DMS53 treated with DMSO at 0.1 percent for 48 hours (cell line): ENCODE data around the gene LNPEP.
A peak's percentile ranks its signal among the peaks of the same experiment; 100 is the strongest.

Experiments used
- DNase-seq: peaks from one replicate; lab custom pipeline; 2025; ENCODE audit not compliant: unreplicated experiment; lab: John Stamatoyannopoulos, UW

LNPEP gene

DNA sequence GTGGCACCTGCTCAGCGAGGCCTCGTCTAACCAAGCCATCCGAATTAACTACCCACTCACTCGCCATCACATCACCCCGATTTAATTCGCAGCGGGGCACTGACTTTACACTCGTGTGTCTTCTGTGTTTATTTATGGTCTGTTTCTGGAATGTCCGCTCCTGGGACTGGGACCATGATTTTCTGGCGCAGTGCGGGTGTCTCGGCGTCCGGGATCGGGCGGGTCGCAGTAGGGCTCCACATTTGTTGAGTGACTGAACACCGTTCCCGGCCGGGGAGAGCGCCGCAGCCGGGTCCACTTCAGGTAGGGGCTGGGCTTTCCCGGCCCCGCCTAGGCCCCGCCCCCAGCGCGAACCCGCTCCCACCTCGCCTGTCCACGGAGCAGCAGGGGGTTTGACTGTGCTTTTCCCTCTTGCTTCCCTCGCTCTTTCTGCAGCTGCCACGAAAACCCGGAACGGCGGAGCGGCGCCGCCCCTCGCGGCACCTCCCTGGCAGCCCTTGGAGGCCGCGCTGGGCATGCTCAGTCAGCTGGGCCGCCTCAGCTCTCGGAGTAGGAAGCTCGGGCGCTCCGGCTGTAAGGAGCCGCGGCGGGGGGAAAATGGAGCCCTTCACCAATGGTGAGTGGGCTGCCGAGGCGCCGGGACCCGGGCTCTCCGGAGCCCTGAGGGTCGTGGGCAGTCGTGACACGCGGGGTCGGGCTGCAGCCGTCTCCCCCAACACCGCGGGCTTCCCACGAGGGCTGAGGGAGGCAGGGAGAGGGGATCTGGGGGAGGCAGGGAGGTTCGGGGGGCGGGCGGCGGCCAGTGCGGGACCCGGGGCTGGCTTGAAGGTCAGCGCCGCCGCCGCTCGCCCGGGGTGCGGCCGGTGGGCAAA lies at the start of gene LNPEP:
LNPEP (plus strand) TSS at position 522 of the 872 bp plus-strand sequence; CDS start at position 598, 76 bp downstream.
- peak; percentile 94 for DNase-seq

DNA sequence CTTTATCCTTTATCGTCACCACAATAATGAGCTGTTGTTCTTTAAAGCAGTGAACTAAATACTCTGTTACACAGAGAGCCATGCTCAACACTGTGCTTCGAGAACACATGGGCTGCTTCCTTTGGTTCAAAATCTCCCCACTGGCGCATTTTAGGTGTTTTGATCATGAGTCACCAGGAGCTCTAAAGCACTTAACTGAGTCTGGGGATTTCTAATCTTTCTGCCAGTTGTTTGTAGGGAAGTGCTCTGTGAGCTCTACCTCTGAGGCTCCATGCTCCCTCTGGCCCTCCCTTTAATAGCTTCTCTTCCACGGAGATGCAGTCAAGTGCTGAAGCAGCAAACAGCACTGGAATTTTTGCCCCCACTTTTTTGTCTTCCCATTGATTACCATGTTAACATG lies 42.5 kb upstream of the LNPEP start:
- DNase-seq: no peak

DNA sequence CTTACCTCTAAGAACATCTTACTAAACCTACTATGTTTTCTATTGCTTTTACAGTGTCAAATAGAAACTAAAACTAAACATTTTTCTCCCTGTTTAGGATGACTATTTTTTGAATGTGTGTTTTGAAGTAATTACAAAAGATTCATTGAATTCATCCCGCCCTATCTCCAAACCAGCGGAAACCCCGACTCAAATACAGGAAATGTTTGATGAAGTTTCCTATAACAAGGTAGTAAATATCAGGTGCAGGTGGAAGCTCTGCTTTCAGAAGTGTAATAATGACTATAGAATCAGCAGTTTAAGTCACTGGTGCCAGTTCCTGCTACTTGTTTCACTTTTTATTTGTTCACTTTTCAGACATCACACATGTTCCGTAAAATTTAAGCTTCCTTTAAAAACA lies 39.6 kb upstream of the LNPEP start:
- DNase-seq: no peak

DNA sequence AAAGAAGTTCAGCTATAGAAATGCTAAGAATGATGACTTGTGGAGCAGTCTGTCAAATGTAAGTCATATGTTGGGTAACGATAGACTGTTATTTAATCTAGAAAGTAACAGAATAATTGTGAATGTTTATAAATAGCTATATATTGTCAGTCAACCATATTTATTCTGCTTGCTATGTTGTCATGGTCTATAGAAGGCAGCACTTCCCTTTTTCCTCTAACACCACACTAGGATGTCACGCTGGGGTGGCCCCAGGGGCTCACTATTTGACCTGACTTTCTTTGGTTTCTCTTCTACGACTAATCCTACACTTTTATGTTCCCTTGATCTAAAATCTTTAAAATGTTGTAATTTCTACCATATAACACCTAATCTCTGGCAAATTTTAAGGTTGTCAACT lies 39.1 kb upstream of the LNPEP start:
- DNase-seq: no peak

DNA sequence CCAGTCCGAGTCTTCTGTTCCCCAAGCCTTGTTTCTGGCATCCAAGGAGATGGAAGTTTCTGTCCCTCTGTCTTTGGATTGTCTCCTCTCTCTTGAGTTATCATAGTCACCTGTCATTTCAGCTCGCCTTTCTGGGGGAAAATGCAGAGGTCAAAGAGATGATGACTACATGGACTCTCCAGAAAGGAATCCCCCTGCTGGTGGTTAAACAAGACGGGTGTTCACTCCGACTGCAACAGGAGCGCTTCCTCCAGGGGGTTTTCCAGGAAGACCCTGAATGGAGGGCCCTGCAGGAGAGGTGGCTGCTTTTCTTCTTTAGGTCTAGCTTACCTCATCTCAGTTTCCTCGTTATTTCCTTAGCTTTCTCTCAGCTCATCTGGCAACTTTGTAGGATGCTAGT lies 34.5 kb upstream of the LNPEP start:
- no peak for DNase-seq

DNA sequence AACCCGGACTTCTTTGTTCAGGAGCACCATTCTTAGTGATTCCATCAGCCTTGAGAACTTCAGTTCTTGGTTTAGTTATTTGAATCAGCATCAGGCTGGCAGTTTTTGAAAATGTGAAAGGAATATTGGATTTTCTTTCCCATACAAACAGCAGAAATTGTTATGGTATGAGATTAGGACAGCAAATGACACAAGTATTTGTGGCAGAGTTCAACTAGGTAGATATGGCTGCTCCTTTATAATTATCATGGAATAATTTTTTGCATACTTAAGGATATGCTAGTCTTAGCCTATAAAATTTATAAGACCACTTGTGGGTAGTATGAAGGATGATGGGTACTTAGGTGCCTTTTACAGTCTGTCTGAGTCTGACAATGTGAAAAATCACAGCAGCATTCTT lies 34.0 kb upstream of the LNPEP start:
- no peak for DNase-seq

DNA sequence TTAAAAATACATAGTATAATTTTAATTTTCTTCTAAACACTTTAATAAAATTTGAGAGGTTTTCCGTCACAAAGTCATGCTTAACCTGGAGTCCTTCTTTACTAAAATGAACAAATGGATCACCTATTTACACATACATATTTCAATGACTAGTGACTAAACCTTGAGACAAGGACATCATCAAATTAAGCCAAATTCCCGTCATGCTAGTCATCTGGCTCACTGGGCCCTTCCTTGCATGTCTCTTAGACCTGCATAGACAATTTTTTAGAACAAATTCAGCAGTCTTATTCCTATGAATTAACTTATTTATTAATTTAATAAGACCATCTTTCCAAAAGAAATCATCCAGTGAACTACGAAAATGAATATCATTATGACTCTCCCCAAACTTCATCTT lies 33.0 kb upstream of the LNPEP start:
- DNase-seq: no peak

DNA sequence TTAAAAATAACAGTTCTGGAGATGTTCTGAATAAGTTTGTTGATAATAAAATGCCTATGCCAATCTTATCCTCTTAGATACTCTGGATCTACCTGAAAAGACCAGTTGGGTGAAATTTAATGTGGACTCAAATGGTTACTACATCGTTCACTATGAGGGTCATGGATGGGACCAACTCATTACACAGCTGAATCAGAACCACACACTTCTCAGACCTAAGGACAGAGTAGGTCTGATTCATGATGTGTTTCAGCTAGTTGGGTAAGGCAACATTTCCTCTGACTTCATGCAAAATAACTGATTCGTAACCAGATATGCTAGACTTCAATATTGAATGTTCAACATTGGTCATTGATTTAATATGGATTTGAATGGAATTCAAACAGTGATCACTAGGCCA lies 32.6 kb upstream of the LNPEP start:
- no peak for DNase-seq

DNA sequence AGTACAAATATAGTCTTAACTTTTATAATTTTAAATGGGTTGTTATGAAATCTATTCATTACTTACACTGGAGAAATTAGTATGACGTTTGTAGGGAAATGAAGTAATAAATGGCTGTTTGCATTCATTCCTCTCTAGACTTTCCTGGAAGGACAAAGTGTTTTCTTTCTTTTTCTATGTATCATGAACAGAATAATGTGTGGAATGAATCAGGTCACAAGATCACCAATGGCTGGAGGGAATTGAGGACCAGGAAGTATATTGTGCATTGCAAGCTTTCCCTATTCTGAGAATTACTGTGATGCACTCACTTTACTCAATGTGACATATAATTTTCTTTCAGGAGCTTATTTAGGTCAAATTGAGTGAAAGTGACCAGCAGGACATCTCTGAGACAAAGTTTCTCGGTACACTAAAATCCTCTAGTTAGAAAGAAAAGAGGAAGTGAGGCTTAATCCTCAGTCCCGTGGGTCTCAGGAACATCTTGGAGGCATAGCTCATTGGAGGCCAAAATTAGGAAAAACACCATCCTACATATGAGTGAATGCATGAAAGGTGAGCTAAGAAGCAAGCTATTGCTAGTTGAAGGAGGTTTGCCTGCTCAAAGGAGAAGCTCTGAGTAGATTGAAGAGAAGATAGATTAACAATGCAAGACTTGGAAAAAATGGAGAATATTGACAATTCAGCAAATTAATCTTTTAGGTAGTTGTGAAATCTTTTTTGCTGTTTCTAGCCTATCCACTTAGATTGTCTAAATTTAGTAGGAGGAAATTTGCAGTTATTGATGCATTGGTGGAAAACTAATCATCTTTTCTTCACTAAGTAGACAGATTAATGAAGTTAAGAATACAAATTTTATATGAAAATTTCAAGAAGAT lies 31.6 kb upstream of the LNPEP start:
- no peak for DNase-seq

DNA sequence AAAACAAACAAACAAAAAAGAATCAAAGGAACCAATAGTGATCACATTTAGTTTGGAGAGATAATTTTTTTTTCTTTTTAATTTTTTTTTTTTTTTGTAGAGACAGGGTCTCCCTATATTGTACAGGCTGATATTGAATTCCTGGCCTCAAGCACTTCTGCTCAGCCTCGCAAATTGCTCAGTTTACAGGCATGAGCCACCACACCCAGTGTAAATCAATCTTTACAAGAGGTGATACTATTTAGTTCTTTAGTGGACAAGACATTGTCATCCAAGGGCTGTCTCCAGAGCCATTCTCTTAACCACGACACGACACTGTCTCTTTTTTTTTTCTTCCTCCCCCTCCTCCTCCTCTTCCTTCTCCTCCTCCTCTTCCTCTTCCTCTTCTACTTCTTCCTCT lies 30.0 kb upstream of the LNPEP start:
- no peak for DNase-seq

DNA sequence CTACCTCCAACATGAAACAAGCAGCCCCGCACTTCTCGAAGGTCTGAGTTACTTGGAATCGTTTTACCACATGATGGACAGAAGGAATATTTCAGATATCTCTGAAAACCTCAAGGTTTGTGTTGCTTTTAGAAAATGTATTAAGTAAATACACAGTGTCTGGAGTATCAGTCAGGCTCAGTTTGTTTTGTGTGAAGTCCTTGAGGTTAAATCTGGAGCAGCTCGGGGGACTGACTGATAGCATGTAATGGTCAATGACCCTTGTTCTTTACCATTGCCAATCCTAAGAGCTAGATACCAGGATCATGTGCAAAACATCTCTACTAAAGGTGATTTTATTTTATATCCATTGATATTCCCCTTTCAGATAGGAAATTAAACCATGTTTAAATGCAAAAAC lies 26.9 kb upstream of the LNPEP start:
- DNase-seq: no peak

DNA sequence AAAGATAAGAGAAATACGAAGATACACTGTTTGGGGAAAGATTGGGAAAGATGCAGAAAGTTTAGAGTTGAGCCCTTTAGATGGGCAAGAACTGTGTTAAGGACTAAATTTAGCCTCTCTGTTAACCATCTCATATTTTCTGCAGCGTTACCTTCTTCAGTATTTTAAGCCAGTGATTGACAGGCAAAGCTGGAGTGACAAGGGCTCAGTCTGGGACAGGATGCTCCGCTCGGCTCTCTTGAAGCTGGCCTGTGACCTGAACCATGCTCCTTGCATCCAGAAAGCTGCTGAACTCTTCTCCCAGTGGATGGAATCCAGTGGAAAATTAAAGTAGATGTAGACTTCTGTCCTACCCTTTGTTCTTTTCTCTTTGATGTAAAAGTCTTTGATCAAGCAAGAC lies 26.4 kb upstream of the LNPEP start:
- no peak for DNase-seq

DNA sequence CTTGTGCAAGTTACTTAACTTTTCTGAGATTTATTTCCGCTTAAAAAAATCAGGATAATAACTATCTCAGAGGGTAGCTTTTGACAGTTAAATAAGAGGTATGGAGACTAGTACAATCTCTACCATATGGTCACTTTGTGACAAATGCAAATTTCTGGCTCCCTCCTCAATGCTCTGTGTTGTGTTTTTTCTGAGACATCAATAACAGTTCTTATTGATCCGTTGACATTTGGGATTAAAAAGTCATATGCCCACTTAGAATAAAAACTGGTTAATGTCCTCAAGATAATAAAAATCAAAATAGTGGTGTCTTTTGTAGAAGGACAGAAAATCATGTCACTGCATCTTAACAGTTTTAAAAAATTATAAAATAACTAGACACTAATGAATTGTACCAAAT lies 24.7 kb upstream of the LNPEP start:
- DNase-seq: no peak

DNA sequence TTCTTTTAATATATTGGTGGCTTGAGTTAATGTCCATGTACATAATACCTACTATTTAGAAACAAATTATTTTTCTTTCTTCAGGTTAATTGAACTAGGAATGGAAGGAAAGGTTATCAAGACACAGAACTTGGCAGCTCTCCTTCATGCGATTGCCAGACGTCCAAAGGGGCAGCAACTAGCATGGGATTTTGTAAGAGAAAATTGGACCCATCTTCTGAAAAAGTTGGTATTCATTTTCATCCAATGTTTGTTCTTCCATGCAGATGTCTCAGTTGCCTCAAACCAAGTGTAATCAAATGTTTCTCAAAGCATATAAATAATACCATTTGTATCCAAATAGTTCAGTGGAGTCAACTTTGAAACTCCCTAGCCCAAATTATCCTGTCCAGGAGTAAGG lies 22.6 kb upstream of the LNPEP start:
- no peak for DNase-seq

DNA sequence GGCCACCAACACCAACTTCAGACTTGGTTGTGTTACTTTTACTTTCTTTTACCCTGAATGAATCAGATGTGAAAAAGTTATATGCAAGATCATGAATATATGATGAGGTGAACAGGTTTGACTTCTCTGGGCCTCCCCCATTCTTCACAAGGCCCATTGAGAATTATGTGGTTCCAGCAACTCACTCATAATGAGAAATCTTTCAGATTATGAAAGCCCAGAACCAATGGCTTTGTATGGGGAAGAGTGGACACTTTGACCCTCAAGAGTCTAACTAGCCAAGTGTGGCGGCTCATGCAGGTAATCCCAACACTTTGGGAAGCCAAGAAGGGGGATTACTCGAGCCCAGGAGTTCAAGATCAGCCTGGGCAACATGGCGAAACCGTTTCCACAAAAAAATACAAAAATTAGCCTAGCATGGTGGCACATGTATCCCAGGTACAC lies 16.1 kb upstream of the LNPEP start:
- DNase-seq: no peak

DNA sequence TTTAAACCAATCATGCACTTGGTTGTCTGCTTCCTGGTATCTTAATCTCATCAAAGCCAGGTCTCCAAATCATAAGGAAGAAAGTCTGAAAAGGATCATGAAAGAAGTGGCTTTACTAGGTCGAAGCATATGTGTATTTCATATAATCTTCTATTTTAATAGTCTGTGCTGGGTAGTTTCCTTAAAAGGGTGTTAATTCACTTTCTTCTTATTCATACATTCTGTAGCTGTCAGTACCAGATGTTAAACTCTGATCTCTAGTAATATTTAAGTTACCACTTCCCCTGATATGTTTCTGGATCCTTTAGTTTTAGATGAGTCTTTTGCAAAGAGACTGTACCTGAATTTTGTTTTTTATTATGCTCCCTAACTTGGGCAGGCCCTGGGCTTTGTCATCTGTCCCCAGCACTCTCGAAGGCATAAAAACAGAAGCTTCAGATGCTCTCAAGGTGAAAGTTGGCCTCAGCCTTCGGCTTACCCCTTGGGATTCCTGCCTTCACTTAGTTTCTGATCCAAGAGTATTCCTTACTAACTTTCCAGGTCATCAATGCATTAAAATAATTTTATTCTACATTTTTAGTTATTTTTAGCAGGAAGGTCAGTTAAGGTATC lies 15.0 kb upstream of the LNPEP start:
- DNase-seq: no peak

DNA sequence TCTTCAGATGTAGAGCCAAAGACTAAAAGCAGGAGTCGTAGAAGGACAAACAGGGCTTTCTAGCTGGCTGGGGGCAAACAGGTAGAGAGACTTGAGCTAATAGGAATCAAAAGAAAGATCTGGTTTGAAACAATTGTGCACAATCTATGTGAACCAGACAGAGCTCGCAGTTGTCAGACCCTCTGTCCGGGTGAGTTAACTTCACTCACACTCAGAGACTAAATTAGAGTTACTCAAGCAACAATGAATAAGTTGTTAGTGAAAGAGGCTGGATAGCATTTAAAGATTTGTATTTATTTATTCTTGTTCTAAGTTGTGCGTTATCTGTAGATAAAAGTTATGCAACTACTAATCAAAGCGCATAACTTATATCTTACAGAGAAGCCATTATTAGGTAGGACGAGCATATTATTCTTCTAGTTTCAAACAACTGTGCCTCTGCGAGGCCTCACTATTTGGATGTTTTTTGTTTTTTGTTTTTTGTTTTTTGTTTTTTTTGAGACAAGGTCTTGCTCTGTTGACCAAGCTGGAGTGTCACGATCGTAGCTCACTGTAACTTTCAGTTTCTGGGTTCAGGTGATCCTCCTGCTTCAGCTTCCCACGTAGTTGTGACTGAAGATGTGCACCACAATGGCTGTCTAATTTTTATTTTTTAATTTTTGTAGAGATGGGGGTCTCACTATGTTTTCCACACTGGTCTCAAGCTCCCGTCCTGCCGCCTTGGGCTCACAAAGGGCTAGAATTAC lies 13.2 kb upstream of the LNPEP start:
- no peak for DNase-seq

DNA sequence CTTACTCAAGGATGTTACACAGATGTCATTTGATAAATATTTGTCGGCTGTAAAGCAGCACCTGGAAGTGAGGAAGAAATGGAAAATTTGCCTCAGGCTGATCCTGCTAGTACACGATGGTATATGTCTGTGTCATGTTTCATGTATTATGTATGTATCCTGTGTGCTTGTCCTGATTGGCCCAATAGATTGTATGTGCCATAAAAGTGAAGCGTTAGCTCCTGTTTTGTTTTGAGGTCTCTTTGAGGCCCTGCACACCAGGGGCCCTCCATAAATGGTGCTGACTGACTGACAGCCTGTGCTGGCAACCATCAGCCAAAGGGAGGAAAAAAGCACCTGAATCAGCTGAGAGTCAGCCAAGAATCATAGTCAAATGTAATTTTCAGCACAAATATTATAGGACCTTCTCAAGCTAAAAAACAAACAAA lies 11.8 kb upstream of the LNPEP start:
- no peak for DNase-seq

DNA sequence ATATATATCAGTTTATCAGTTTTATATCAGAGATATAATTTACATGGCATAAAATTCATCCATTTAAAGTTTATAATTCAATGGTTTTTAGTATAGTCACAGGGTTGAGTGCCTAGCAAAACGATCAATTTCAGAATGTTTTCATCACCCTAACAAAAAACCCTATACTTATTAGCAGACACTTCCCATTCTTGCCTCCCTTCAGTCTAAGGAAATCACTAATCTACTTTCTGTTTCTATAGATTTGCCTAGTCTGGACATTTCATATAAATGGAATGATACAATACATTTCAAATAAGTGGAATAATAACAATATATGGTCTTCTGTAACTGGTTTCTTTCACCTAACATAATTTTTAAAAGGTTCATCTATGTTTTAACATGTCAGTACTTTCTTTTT lies 9.6 kb upstream of the LNPEP start:
- DNase-seq: no peak

DNA sequence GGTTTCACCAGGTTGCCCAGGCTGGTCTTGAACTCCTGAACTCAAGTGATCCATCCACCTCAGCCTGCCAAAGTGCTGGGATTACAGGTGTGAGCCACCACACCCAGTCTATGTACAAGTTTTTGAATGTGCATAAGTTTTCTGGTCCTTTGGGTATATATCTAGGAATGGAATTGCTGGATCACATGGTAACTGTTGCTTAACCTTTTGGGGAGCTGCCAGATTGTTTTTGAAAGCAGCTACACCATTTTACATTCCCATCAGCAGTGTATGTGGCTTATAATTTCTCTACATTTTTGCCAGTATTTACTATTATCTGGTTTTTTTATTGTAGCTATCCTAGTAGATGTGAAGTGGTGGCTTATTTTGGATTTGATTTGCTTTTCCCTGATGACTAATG lies 8.9 kb upstream of the LNPEP start:
- DNase-seq: no peak
